ENCODE data around the gene C1GALT1.

GRCh38 chr7:7257899-7258692 is 75.8 kb downstream of the C1GALT1 start:
- TF ChIP-seq CTCF (IDR thresholded peaks at IDR 0.05; ENCODE audit: low read length) (no peak), EZH2 (optimal IDR thresholded peaks at IDR 0.05; ENCODE audit: low read depth, low read length) (no peak)
